PC-9 (cell line): ENCODE measurements around the gene KIRREL2. TPM values are rescaled to one million over a fixed set of nuclear protein-coding genes. Genes with fewer than 3 reads are reported as not detected.

ENCODE experiments used
- BruUV-seq: library from RNA; stranded (reverse); fragments of 400-500 nt; replicated peaks from 2 replicates; lab custom pipeline; 2021; lab: Mats Ljungman, UMichigan
- CTCF ChIA-PET: fragments of 300-600 bp; sonication (Branson Sonifier 250); formaldehyde crosslinking; loops from one replicate; lab custom pipeline; 2022; ENCODE audit warnings: antibody characterized with exemption; lab: Charles Lee
- POLR2A ChIA-PET: fragments of 300-600 bp; sonication (Branson Sonifier 250); formaldehyde crosslinking; loops from one replicate; lab custom pipeline; 2022; ENCODE audit warnings: antibody characterized with exemption; ENCODE audit not compliant: unreplicated experiment; lab: Charles Lee
- DNase-seq, 2 experiments: peaks; one replicate each; pipeline versions ENCODE4 v3.0.0 to v3.0.0-alpha.2; 2015 to 2022; ENCODE audit warnings: mixed read lengths in 1 of 2
- H2AFZ ChIP-seq: fragments of 200-600 bp; sonication (generic); 2 replicates; pipeline ENCODE4 v1.8.1; 2017; ENCODE audit warnings: antibody characterized with exemption
- H3F3A ChIP-seq: fragments of 200-600 bp; sonication (generic); 2 replicates; pipeline ENCODE4 v1.8.1; 2017; ENCODE audit warnings: antibody characterized with exemption, mild to moderate bottlenecking, low read depth; ENCODE audit not compliant: insufficient read depth
- H3K27ac ChIP-seq: fragments of 200-600 bp; sonication (generic); 2 replicates; pipeline ENCODE4 v1.6.1; 2016; ENCODE audit warnings: mixed run types
- H3K27me3 ChIP-seq: fragments of 200-600 bp; sonication (generic); 2 replicates; pipeline ENCODE4 v1.6.1; 2016; ENCODE audit warnings: low read depth, mixed run types; ENCODE audit not compliant: insufficient read depth
- H3K36me3 ChIP-seq: fragments of 200-600 bp; sonication (generic); 2 replicates; pipeline ENCODE4 v1.6.1; 2016; ENCODE audit warnings: low read depth, mixed run types
- H3K4me1 ChIP-seq: fragments of 200-600 bp; sonication (generic); replicated peaks from 2 replicates; pipeline ENCODE4 v1.6.1; 2016; ENCODE audit warnings: mixed run types; ENCODE audit not compliant: insufficient read depth
- H3K4me2 ChIP-seq: fragments of 200-600 bp; sonication (generic); 2 replicates; pipeline ENCODE4 v1.6.1; 2017; ENCODE audit warnings: mixed run types
- H3K4me3 ChIP-seq: fragments of 200-600 bp; sonication (generic); 2 replicates; pipeline ENCODE4 v1.6.1; 2016; ENCODE audit warnings: mixed run types
- H3K79me2 ChIP-seq: fragments of 200-600 bp; sonication (generic); 2 replicates; pipeline ENCODE4 v1.6.1; 2017; ENCODE audit warnings: low read depth, mixed run types
- H3K9me2 ChIP-seq: fragments of 200-600 bp; sonication (generic); 2 replicates; pipeline ENCODE4 v1.8.1; 2017; ENCODE audit warnings: mild to moderate bottlenecking; ENCODE audit not compliant: insufficient read depth
- H3K9me3 ChIP-seq: fragments of 200-600 bp; sonication (generic); 2 replicates; pipeline ENCODE4 v1.8.1; 2016; ENCODE audit warnings: low read depth; ENCODE audit not compliant: insufficient read depth
- H4K20me1 ChIP-seq: fragments of 200-600 bp; sonication (generic); 2 replicates; pipeline ENCODE4 v1.8.1; 2017; ENCODE audit not compliant: insufficient read depth
- CTCF ChIP-seq: fragments of 200-600 bp; sonication (generic); conservative IDR thresholded peaks from 2 replicates; pipeline ENCODE4 v1.6.1; 2017; ENCODE audit warnings: mixed run types, antibody characterized with exemption, mild to moderate bottlenecking, moderate library complexity
- EZH2 ChIP-seq: fragments of 200-600 bp; sonication (generic); IDR thresholded peaks from 2 replicates; pipeline ENCODE4 v1.8.0; 2017; ENCODE audit warnings: antibody characterized with exemption, low read depth
- intact Hi-C: fragments of 100-400 bp; cut with micrococcal nuclease; formaldehyde crosslinking; loops from one replicate; pipeline ENCODE4 v1.10.0; 2022; ENCODE audit not compliant: unreplicated experiment
- total RNA-seq: library from RNA; stranded (reverse); gene quantifications from 2 replicates; pipeline ENCODE4 v1.2.3, GENCODE V29; 2021

The KIRREL2 gene
- total RNA-seq, 1 experiment from 2014 or later: not detected

- H2AFZ ChIP-seq: no peak overlapping the region
- no peak overlapping the region for H3K4me2 ChIP-seq
- intact Hi-C loops: no loop called here
- no peak overlapping the region for H3K27ac ChIP-seq
- no peaks in the 10 kb centered on the region for H3K9me3 ChIP-seq
- ChIA-PET CTCF (no interaction called here), POLR2A (no interaction called here)
- no peaks in the 10 kb centered on the region for H4K20me1 ChIP-seq
- no peaks in the 10 kb centered on the region for H3K9me2 ChIP-seq
- no peak for TF ChIP-seq EZH2
- no peak for TF ChIP-seq CTCF
- H3K4me1 ChIP-seq: no peaks in the 10 kb centered on the region
- H3K27me3 ChIP-seq: peaks cover 77% of the 10 kb centered on the region
- H3K4me3 ChIP-seq: no peak overlapping the region
- DNase-seq: no peak
- H3F3A ChIP-seq: 0 out of 2 replicates have a peak, but pooled peaks cover 3% of the 10 kb centered on the region
- H3K36me3 ChIP-seq: no peaks in the 10 kb centered on the region
- no peaks in the 10 kb centered on the region for H3K79me2 ChIP-seq
- BruUV-seq: no TSS peak
These were observed 14.6 kb upstream of the KIRREL2 start for GRCh38 chr19:35841961-35842595.

- Histone ChIP-seq H2AFZ (no peak overlapping the region), H3K4me2 (no peak overlapping the region), H3F3A (no peaks in the 10 kb centered on the region), H4K20me1 (no peaks in the 10 kb centered on the region), H3K9me2 (no peaks in the 10 kb centered on the region), H3K4me1 (no peaks in the 10 kb centered on the region), H3K36me3 (no peaks in the 10 kb centered on the region), H3K27me3 (peaks cover 75% of the 10 kb centered on the region), H3K9me3 (no peaks in the 10 kb centered on the region), H3K4me3 (no peak overlapping the region), H3K79me2 (no peaks in the 10 kb centered on the region), H3K27ac (no peak overlapping the region)
- TF ChIP-seq CTCF: no peak
- TF ChIP-seq EZH2: no peak
- intact Hi-C loops: no loop called here
- CTCF ChIA-PET: no interaction called here
- DNase-seq: no peak
- BruUV-seq: no TSS peak
- POLR2A ChIA-PET: no interaction called here
These were observed 13.9 kb upstream of the KIRREL2 start for GRCh38 chr19:35842666-35843272.

GRCh38 chr19:35843676-35844481 is 12.8 kb upstream of the KIRREL2 start:
- Histone ChIP-seq H3K36me3 (no peaks in the 10 kb centered on the region), H3K79me2 (no peaks in the 10 kb centered on the region), H3K27me3 (peaks cover 79% of the 10 kb centered on the region), H3K9me2 (no peaks in the 10 kb centered on the region), H4K20me1 (no peaks in the 10 kb centered on the region), H3K4me1 (no peaks in the 10 kb centered on the region), H3F3A (no peaks in the 10 kb centered on the region), H3K4me3 (no peak overlapping the region), H2AFZ (no peak overlapping the region), H3K27ac (no peak overlapping the region), H3K4me2 (no peak overlapping the region), H3K9me3 (no peaks in the 10 kb centered on the region)
- no peak for DNase-seq
- ChIA-PET POLR2A (no interaction called here), CTCF (no interaction called here)
- intact Hi-C loops: no loop called here
- TF ChIP-seq CTCF (no peak), EZH2 (no peak)
- no TSS peak for BruUV-seq
